ENCODE measurements around the gene CCL26.
"Not testable (repeated sequence)": the region's sequence is repeated elsewhere in the genome, so short reads cannot be mapped to it uniquely, and the experiment has no call there.

The CCL26 gene

GRCh38 chr7:75739796-75740672, 32.0 kb downstream of the CCL26 start:
- in situ Hi-C loops (cut with MboI; ENCODE audit: low sequenced_read_pairs) = no loop called here

GRCh38 chr7:75738975-75739795, 32.8 kb downstream of the CCL26 start:
- in situ Hi-C loops (cut with MboI; ENCODE audit: low sequenced_read_pairs) = no loop called here

- in situ Hi-C loops (cut with MboI; ENCODE audit: low sequenced_read_pairs) = no loop called here
Measured at GRCh38 chr7:75738604-75738974, 33.4 kb downstream of the CCL26 start, which contains the start of gene HIP1. HIP1 (minus strand) TSS chr7:75738941; CDS start chr7:75738920, 21 bp downstream.

GRCh38 chr7:75737856-75738603, 34.0 kb downstream of the CCL26 start:
- in situ Hi-C loops (cut with MboI; ENCODE audit: low sequenced_read_pairs) = no loop called here

GRCh38 chr7:75735581-75736350, 36.2 kb downstream of the CCL26 start:
- in situ Hi-C loops (cut with MboI; ENCODE audit: low sequenced_read_pairs) = no loop called here

GRCh38 chr7:75734586-75735458, 37.2 kb downstream of the CCL26 start:
- in situ Hi-C loops (cut with MboI; ENCODE audit: low sequenced_read_pairs) = no loop called here

GRCh38 chr7:75732764-75733630, 39.0 kb downstream of the CCL26 start:
- in situ Hi-C loops (cut with MboI; ENCODE audit: low sequenced_read_pairs) = no loop called here

- in situ Hi-C loops (cut with MboI; ENCODE audit: low sequenced_read_pairs) = no loop called here
Measured at GRCh38 chr7:75732016-75732521, 39.9 kb downstream of the CCL26 start.

GRCh38 chr7:75729851-75730274, 42.1 kb downstream of the CCL26 start:
- in situ Hi-C loops (cut with MboI; ENCODE audit: low sequenced_read_pairs) = no loop called here

GRCh38 chr7:75727881-75728593, 44.0 kb downstream of the CCL26 start:
- in situ Hi-C loops (cut with MboI; ENCODE audit: low sequenced_read_pairs) = no loop called here

- in situ Hi-C loops (cut with MboI; ENCODE audit: low sequenced_read_pairs) = not testable (repeated sequence)
Measured at GRCh38 chr7:75727351-75727750, 44.7 kb downstream of the CCL26 start.

- in situ Hi-C loops (cut with MboI; ENCODE audit: low sequenced_read_pairs) = no loop called here
Measured at GRCh38 chr7:75725306-75725705, 46.7 kb downstream of the CCL26 start.

- in situ Hi-C loops (cut with MboI; ENCODE audit: low sequenced_read_pairs) = no loop called here
Measured at GRCh38 chr7:75723444-75723843, 48.6 kb downstream of the CCL26 start.

GRCh38 chr7:75722373-75722772, 49.6 kb downstream of the CCL26 start:
- in situ Hi-C loops (cut with MboI; ENCODE audit: low sequenced_read_pairs) = no loop called here

- in situ Hi-C loops (cut with MboI; ENCODE audit: low sequenced_read_pairs) = not testable (repeated sequence)
Measured at GRCh38 chr7:75721922-75722321, 50.1 kb downstream of the CCL26 start.

- in situ Hi-C loops (cut with MboI; ENCODE audit: low sequenced_read_pairs) = no loop called here
Measured at GRCh38 chr7:75721426-75721825, 50.6 kb downstream of the CCL26 start.

GRCh38 chr7:75719626-75720025, 52.4 kb downstream of the CCL26 start:
- in situ Hi-C loops (cut with MboI; ENCODE audit: low sequenced_read_pairs) = no loop called here
